ENCODE measurements around the gene RABL6. TPM values are rescaled to one million over a fixed set of nuclear protein-coding genes. Genes with fewer than 3 reads are reported as not detected.
"Not testable (repeated sequence)": the region's sequence is repeated elsewhere in the genome, so short reads cannot be mapped to it uniquely, and the experiment has no call there.

The RABL6 gene
- total RNA-seq, 2 experiments from 2014 or later, result 117 to 118 TPM

GRCh38 chr9:136843159-136843800, 35.5 kb downstream of the RABL6 start:
- not testable (repeated sequence) for H3K27ac Mint-ChIP-seq
- CTCF ChIA-PET, result interaction anchor here (0.8 to 4.9 kb wide), 25 partner anchors 9 to 286 kb away, joined by 3 to 37 read pairs (median 5); partner anchors contain the start of genes ABCA2, C8G, FBXW5 and FUT7

GRCh38 chr9:136843801-136844740, 36.3 kb downstream of the RABL6 start:
- Mint-ChIP-seq H3K27me3 (ENCODE audit: low read depth) (peaks cover 13% of the 10 kb centered on the region), H3K36me3 (ENCODE audit: low read depth) (peaks cover 15% of the 10 kb centered on the region), H3K4me3 (peak overlapping the region; percentile 56), H3K4me1 (ENCODE audit: low read depth) (peaks cover 25% of the 10 kb centered on the region)
- peak; percentile 67 for DNase-seq
- not testable (repeated sequence) for H3K9me3 Mint-ChIP-seq (ENCODE audit: insufficient read depth); H3K27ac Mint-ChIP-seq; ATAC-seq
- POLR2A ChIA-PET, result interaction anchor here (0.7 to 1.2 kb wide), 2 partner anchors 35 to 43 kb away, joined by 3 read pairs; no protein-coding TSS in a partner anchor
- CTCF ChIA-PET, result interaction anchor here (1.1 to 4.9 kb wide), 6 partner anchors 19 to 191 kb away, joined by 3 to 37 read pairs (median 7); partner anchors contain the start of gene TRAF2

More at GRCh38 chr9:136843159-136843800, 35.5 kb downstream of the RABL6 start:
- Mint-ChIP-seq H3K36me3 (ENCODE audit: low read depth) (peaks cover 17% of the 10 kb centered on the region), H3K27me3 (ENCODE audit: low read depth) (peaks cover 13% of the 10 kb centered on the region), H3K4me3 (peak overlapping the region; percentile 56), H3K4me1 (ENCODE audit: low read depth) (peaks cover 23% of the 10 kb centered on the region)
- not testable (repeated sequence) for H3K9me3 Mint-ChIP-seq (ENCODE audit: insufficient read depth); ATAC-seq; DNase-seq
- POLR2A ChIA-PET, result interaction anchor here (0.7 kb wide), 1 partner anchor 35 kb away, joined by 3 read pairs; no protein-coding TSS in a partner anchor

GRCh38 chr9:136844761-136845464, 37.2 kb downstream of the RABL6 start:
- ATAC-seq, result no peak
- no peak for DNase-seq
- ChIA-PET POLR2A (interaction anchor here (0.6 to 1.2 kb wide), 2 partner anchors 10 to 42 kb away, joined by 3 read pairs; no protein-coding TSS in a partner anchor), CTCF (interaction anchor here (3.4 to 4.9 kb wide), 2 partner anchors 29 to 190 kb away, joined by 10 to 37 read pairs; no protein-coding TSS in a partner anchor)
- peak overlapping the region; percentile 57 for H3K27ac Mint-ChIP-seq
- H3K27me3 Mint-ChIP-seq (ENCODE audit: low read depth), result peaks cover 13% of the 10 kb centered on the region
- peak overlapping the region; percentile 36 for H3K4me3 Mint-ChIP-seq
- peaks cover 28% of the 10 kb centered on the region for H3K4me1 Mint-ChIP-seq (ENCODE audit: low read depth)
- peaks cover 16% of the 10 kb centered on the region for H3K36me3 Mint-ChIP-seq (ENCODE audit: low read depth)
- H3K9me3 Mint-ChIP-seq (ENCODE audit: insufficient read depth), result no peaks in the 10 kb centered on the region

- ATAC-seq (no peak), DNase-seq (no peak)
- POLR2A ChIA-PET, result interaction anchor here (0.6 kb wide), 1 partner anchor 11 kb away, joined by 3 read pairs; no protein-coding TSS in a partner anchor
- Mint-ChIP-seq H3K9me3 (ENCODE audit: insufficient read depth) (no peaks in the 10 kb centered on the region), H3K27ac (peak overlapping the region; percentile 57), H3K4me3 (peak overlapping the region; percentile 36), H3K36me3 (ENCODE audit: low read depth) (peaks cover 16% of the 10 kb centered on the region), H3K4me1 (ENCODE audit: low read depth) (peaks cover 33% of the 10 kb centered on the region), H3K27me3 (ENCODE audit: low read depth) (peaks cover 13% of the 10 kb centered on the region)
- CTCF ChIA-PET, result interaction anchor here (4.9 kb wide), 1 partner anchor 190 kb away, joined by 37 read pairs; no protein-coding TSS in a partner anchor
These were observed 37.9 kb downstream of the RABL6 start for GRCh38 chr9:136845465-136846260.

- Mint-ChIP-seq H3K4me1 (ENCODE audit: low read depth) (peaks cover 33% of the 10 kb centered on the region), H3K36me3 (ENCODE audit: low read depth) (peaks cover 16% of the 10 kb centered on the region), H3K27me3 (ENCODE audit: low read depth) (peaks cover 13% of the 10 kb centered on the region), H3K27ac (peak overlapping the region; percentile 61), H3K9me3 (ENCODE audit: insufficient read depth) (no peaks in the 10 kb centered on the region), H3K4me3 (peak overlapping the region; percentile 5)
- CTCF ChIA-PET, result interaction anchor here (1.1 to 1.5 kb wide), 3 partner anchors 35 to 182 kb away, joined by 4 to 6 read pairs (median 5); no protein-coding TSS in a partner anchor
- POLR2A ChIA-PET, result interaction anchor here (1.5 kb wide), 2 partner anchors 35 to 56 kb away, joined by 4 to 6 read pairs; no protein-coding TSS in a partner anchor
- DNase-seq, result no peak
- ATAC-seq, result no peak
These were observed 38.8 kb downstream of the RABL6 start for GRCh38 chr9:136846376-136847087.

GRCh38 chr9:136847088-136847825, 39.5 kb downstream of the RABL6 start:
- Mint-ChIP-seq H3K9me3 (ENCODE audit: insufficient read depth) (no peaks in the 10 kb centered on the region), H3K4me3 (peak overlapping the region; percentile 92), H3K27ac (peak overlapping the region; percentile 77), H3K4me1 (ENCODE audit: low read depth) (peaks cover 29% of the 10 kb centered on the region), H3K36me3 (ENCODE audit: low read depth) (peaks cover 16% of the 10 kb centered on the region), H3K27me3 (ENCODE audit: low read depth) (peaks cover 13% of the 10 kb centered on the region)
- ATAC-seq, result no peak
- CTCF ChIA-PET, result interaction anchor here (1.1 to 1.8 kb wide), 6 partner anchors 34 to 188 kb away, joined by 3 to 9 read pairs (median 5); partner anchors contain the start of gene TRAF2
- no peak for DNase-seq
- POLR2A ChIA-PET, result interaction anchor here (1.1 to 1.5 kb wide), 4 partner anchors 34 to 55 kb away, joined by 3 to 6 read pairs (median 4); partner anchors contain the start of gene TRAF2

GRCh38 chr9:136847826-136848392, 40.2 kb downstream of the RABL6 start:
- DNase-seq (peak; percentile 86), ATAC-seq (peak; percentile 29)
- Mint-ChIP-seq H3K36me3 (ENCODE audit: low read depth) (peaks cover 16% of the 10 kb centered on the region), H3K4me1 (ENCODE audit: low read depth) (peaks cover 27% of the 10 kb centered on the region), H3K27me3 (ENCODE audit: low read depth) (peaks cover 13% of the 10 kb centered on the region), H3K9me3 (ENCODE audit: insufficient read depth) (no peaks in the 10 kb centered on the region), H3K27ac (peak overlapping the region; percentile 77), H3K4me3 (peak overlapping the region; percentile 92)
- CTCF ChIA-PET, result interaction anchor here (1.4 to 1.8 kb wide), 4 partner anchors 34 to 187 kb away, joined by 3 to 9 read pairs (median 4); partner anchors contain the start of gene TRAF2
- POLR2A ChIA-PET, result interaction anchor here (1.1 to 1.5 kb wide), 3 partner anchors 39 to 54 kb away, joined by 3 to 6 read pairs (median 3); partner anchors contain the start of gene TRAF2

- no peaks in the 10 kb centered on the region for H3K9me3 Mint-ChIP-seq (ENCODE audit: insufficient read depth)
- peaks cover 13% of the 10 kb centered on the region for H3K27me3 Mint-ChIP-seq (ENCODE audit: low read depth)
- H3K4me3 Mint-ChIP-seq, result peak overlapping the region; percentile 92
- ChIA-PET CTCF (interaction anchor here (1.4 to 1.8 kb wide), 3 partner anchors 38 to 186 kb away, joined by 3 to 9 read pairs (median 5); partner anchors contain the start of gene TRAF2), POLR2A (interaction anchor here (1.1 to 1.4 kb wide), 2 partner anchors 38 to 43 kb away, joined by 3 read pairs; partner anchors contain the start of gene TRAF2)
- H3K27ac Mint-ChIP-seq, result peak overlapping the region; percentile 91
- DNase-seq, result peak; percentile 61
- peaks cover 16% of the 10 kb centered on the region for H3K36me3 Mint-ChIP-seq (ENCODE audit: low read depth)
- peaks cover 23% of the 10 kb centered on the region for H3K4me1 Mint-ChIP-seq (ENCODE audit: low read depth)
- ATAC-seq, result peak; percentile 6
These were observed 40.8 kb downstream of the RABL6 start for GRCh38 chr9:136848393-136849037.

Data from activated CD8-positive, alpha-beta T cell treated with anti-CD3 and anti-CD28 coated beads, Interleukin-2, amount 10 ng/mL, durations not matched to agents 7 days and 5 days (primary cell).